Sciatic nerve (tissue), 2 donors: ENCODE measurements around the gene TSPO. TPM values are rescaled to one million over a fixed set of nuclear protein-coding genes. Genes with fewer than 3 reads are reported as not detected.

Experiments
- ATAC-seq: fragments of 200-7000 bp; cut with Tn5 transposase; one replicate; pipeline ENCODE4 v1.9.1; 2020; ENCODE audit warnings: mild to moderate bottlenecking, moderate library complexity
- DNase-seq: peaks from one replicate; pipeline ENCODE4 v3.0.0-alpha.2; 2020; ENCODE audit warnings: low spot score
- intact Hi-C: fragments of 100-400 bp; cut with DNase I; formaldehyde crosslinking; loops from one replicate; pipeline ENCODE4 v1.14.2; 2022
- total RNA-seq: library from RNA; stranded (reverse); fragmentation: NEBNext Ultra II Directional; extraction: Animal tissue kit (Norgen Biotek cat#: 25700); gene quantifications from one replicate; pipeline ENCODE4 v1.2.1, GENCODE V29; 2021
- donor health status: DM: no; HTN: no; CAD: no.
- donor health status: DM: no; HTN: no; CAD: no.

TSPO gene
- total RNA-seq, 1 donor from 2014 or later, result 94.6 TPM

- ATAC-seq (no peak), DNase-seq (no peak)
- intact Hi-C loops, result no loop called here
These were observed 37.6 kb downstream of the TSPO start for GRCh38 chr22:43188829-43189545.

- no peak for ATAC-seq
- DNase-seq, result no peak
- intact Hi-C loops, result no loop called here
These were observed 40.5 kb downstream of the TSPO start for GRCh38 chr22:43191831-43192230.

- no peak for DNase-seq
- ATAC-seq, result peak; percentile 13
- intact Hi-C loops, result no loop called here
These were observed 46.0 kb downstream of the TSPO start for GRCh38 chr22:43197271-43197941.

GRCh38 chr22:43198126-43198525 lies 46.8 kb downstream of the TSPO start:
- DNase-seq (no peak), ATAC-seq (peak; percentile 24)
- intact Hi-C loops, result no loop called here

GRCh38 chr22:43198936-43199335 lies 47.6 kb downstream of the TSPO start:
- intact Hi-C loops, result no loop called here
- ATAC-seq (no peak), DNase-seq (no peak)

- no peak for DNase-seq
- no peak for ATAC-seq
- intact Hi-C loops, result no loop called here
These were observed 48.2 kb downstream of the TSPO start for GRCh38 chr22:43199541-43199940.

- DNase-seq (no peak), ATAC-seq (no peak)
- intact Hi-C loops, result no loop called here
These were observed 48.7 kb downstream of the TSPO start for GRCh38 chr22:43200031-43200430.

- ATAC-seq, result no peak
- intact Hi-C loops, result no loop called here
- no peak for DNase-seq
These were observed 49.2 kb downstream of the TSPO start for GRCh38 chr22:43200555-43200954.

- ATAC-seq (no peak), DNase-seq (no peak)
- intact Hi-C loops, result no loop called here
These were observed 50.3 kb downstream of the TSPO start for GRCh38 chr22:43201486-43202219.

GRCh38 chr22:43202326-43202725 lies 51.0 kb downstream of the TSPO start:
- DNase-seq (no peak), ATAC-seq (no peak)
- intact Hi-C loops, result no loop called here

GRCh38 chr22:43202756-43203410 lies 51.5 kb downstream of the TSPO start:
- intact Hi-C loops, result no loop called here
- no peak for ATAC-seq
- no peak for DNase-seq

GRCh38 chr22:43203471-43203981 lies 52.2 kb downstream of the TSPO start:
- ATAC-seq (no peak), DNase-seq (no peak)
- intact Hi-C loops, result no loop called here

GRCh38 chr22:43205261-43205691 lies 53.9 kb downstream of the TSPO start:
- intact Hi-C loops, result no loop called here
- DNase-seq (no peak), ATAC-seq (no peak)

- intact Hi-C loops, result no loop called here
These were observed 54.6 kb downstream of the TSPO start for GRCh38 chr22:43205748-43206508.

GRCh38 chr22:43206509-43207161 lies 55.3 kb downstream of the TSPO start:
- intact Hi-C loops, result no loop called here
- ATAC-seq, result no peak
- DNase-seq, result no peak

More at GRCh38 chr22:43205748-43206508, 54.6 kb downstream of the TSPO start:
- DNase-seq (no peak), ATAC-seq (no peak)

- intact Hi-C loops, result no loop called here
- no peak for DNase-seq
These were observed 56.0 kb downstream of the TSPO start for GRCh38 chr22:43207386-43207785.

GRCh38 chr22:43207849-43208702 lies 56.7 kb downstream of the TSPO start:
- ATAC-seq (no peak), DNase-seq (no peak)
- intact Hi-C loops, result no loop called here

More at GRCh38 chr22:43207386-43207785, 56.0 kb downstream of the TSPO start:
- no peak for ATAC-seq
